ENCODE results near the gene SEBOX.

SEBOX gene

DNA sequence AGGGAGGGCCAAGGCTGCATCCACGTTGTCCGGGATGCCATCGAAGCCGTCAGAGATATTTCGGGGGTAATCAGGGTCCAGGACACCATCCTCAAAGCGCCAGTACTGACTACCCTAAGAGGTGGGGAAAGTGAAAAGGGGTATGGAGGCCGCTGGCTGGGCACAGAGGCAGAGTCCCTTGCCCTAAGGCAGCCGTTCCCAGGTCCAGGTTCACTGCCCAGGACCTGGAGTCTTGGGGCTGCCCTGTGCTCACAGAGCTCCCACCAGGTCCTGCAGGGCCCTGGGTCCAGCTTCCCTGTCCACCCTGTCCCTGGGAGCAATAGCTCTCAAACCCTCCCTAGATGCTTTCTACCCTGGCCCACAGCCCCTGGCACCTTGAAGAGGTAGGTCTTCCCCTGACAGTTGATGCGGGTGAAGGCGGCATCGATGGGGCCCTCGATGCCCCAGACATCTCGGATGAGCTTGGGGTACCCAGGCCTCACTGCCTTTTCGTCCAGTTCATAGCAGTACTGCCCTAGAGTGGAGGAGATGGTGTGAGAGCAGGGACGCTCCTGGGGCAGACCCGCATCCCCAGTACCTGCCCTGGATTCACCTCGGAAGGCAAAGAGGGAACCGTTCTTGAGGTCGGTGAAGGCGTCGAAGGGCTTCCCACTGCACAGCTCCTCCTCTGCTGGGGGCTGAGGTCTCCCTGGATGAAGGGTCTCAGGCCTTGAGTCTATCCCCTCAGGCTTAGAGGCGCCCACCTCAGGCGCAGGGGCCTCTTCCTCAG, 4.1 kb upstream of the SEBOX start:
- DNase-seq (ENCODE audit: low spot score) (no peak), FAIRE-seq (no peak)

DNA sequence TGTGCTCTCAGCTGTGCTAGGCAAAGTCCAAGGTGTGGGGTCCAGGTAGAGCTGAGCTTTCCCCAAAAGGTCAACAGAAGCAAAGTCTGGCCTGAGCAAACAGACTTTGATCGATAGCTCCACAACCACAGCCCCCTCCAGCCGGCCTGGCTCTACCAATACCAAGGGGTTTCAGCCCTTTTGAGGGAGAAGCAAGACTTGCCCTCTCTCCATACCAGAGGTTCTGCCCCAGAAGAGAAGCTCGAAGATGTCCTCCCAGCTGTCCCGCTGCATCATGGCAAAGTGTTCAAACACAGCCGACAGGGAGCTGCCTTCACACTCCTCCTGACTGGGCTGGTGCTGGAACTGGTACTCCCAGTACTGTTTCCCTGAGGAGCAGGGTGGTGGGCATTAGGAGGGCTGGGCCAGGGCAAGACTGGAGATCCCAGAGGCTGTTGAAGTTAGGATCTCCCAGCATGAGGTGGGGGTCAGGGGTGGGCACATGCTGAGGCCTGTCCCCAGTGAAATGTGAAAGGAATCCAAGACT, 3.4 kb upstream of the SEBOX start:
- DNase-seq (ENCODE audit: low spot score) (no peak), FAIRE-seq (no peak)

DNA sequence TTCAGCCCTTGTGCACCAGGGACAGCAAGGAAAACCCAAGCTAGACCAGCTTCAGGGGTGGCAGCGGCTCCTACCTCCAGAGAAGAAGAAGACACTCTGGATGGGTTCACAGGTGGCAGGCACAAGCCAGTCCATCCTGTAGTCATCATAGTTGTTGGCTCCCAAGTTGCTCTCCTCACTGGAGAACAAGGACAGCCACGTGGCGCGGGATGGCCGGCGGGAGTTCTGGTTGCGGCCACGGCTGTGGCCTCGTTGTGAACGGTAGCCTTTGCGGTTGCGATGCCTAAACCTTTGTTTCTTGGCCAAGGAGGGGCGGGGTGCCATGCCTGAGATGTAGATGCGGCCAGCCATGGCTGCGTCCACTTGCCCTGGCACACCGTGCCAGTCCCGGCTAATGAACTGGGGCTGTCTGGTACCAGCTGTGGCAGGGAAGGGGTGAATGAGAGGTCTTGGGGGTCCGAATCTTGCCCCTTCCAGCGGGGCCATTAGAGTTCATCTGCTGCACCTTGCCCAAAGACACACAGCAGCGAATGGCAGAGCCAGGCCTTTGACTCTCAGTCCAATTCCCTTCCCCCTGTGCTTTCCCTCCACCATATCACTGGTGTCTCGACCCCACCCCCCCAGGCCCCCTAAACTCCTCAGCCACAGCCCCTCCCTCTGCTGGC, 2.8 kb upstream of the SEBOX start:
- no peak for FAIRE-seq

DNA sequence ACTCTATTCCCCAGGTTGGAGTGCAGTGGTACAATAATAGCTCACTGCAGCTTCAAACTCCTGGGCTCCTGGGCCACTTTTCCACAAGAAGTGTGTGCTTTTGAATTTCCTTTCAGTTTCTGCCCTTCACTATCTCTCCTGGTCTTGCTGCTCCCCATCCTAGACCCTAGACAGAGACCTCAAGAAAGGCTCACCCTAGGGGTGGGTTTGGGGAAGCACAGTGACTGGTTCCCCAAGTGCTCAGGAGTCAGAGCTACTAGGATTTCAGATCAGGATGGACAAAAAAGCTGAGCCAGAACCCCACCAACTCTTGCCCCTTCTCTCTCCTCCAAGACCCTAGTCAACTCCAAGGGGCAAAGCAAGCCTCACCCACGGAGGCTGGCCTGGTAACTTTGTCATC, 1.6 kb upstream of the SEBOX start:
- FAIRE-seq (no peak), DNase-seq (ENCODE audit: low spot score) (no peak)

More for the DNA sequence above, 2.8 kb upstream of the SEBOX start:
- no peak for DNase-seq (ENCODE audit: low spot score)

DNA sequence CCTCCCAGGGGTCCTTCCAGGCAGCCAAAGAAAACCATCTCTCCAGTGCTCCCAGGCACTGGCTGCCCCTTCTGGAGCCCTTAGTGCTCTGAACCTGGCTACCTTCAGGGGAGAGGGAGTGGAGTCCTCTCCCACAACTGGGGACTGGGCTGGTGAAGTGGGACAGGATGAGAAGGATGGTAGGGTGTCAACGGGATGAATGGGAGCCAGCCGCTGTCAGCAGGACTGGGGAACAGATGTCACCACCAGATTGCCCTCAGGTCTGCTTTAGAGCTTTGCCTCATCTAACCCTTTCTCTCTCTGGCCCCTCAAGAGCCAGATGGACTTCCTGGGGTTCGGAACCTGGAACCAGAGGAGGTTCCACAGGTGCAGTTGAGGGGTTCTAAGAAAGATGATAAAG, 488 bp upstream of the SEBOX start:
- no peak for DNase-seq (ENCODE audit: low spot score)
- no peak for FAIRE-seq

DNA sequence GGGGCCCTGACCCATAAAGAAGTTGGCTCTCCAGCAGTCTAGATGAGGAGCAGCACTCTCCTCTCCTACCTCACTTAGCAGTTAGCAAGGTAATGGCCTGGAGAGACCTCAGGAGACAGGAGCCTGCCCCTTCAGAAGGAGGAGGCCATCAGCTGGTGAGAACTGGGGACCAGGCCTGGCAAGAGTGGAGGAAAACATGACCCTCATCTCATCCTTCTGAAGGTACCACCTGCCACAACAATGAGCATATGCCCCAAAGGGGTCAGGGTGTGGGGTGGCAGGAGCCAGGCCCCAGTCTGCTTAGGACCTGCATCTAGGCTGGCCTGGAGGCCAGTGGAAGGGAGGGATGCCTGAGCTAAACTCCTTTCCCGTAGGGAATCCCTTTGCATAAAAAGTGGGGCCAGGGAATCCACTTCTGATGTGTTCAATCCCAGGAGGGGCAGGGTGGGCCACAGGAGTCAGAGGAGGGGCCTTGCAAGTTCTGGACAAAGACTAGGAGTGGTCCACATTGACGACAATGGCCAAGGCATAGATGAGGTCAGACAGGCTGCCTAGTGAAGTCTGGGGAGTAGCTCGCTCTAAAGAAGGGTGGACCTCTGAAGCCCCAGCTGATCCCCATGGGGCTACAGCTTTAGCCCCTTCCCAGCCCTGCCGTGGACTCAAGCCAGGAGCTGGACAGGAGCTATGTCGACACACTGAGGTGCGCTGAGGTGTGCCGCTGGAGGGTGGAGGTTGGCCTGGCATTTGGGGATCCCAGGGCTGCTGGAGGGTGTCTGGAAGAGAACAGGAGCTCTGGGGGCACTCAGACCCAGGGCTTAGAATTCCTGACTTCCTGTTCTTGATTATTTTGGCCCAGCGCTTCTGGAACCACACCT, 986 bp downstream of the SEBOX start:
- DNase-seq (ENCODE audit: low spot score) (no peak), FAIRE-seq (no peak)

DNA sequence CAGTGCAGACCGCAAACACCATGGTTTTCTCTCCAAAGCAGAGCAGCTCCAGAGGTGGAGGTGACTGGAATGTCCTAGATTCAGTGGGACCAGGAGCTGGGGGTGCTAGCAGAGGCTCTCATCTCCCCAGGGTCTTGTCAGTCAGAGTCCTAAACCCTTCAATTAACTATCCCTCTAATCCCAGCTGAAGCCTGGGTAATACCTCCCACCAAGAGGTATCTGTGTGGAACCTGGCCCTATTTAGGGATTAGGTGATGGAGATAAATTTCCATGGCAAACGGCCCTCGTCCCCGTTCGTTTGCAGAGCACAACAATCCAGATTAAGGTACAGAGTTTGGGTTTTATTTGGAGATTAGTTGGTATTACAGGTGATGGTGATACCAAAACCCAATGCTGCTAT, 1.8 kb downstream of the SEBOX start:
- no peak for FAIRE-seq

DNA sequence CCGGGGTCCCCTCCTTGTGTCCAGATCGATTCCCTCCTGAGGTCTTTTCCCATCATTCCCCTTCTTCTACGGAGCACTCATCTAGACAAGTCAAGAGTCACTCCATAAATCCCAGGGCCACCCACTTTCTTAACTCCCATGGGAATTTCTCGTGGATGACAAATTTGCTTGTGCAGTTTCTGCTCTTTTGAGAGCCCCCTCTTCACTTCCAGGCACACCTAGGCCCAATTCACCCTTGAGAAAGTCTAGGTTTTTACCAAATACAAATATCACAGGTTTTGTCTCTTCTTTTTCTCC, 7.2 kb downstream of the SEBOX start:
- DNase-seq (ENCODE audit: low spot score) (no peak), FAIRE-seq (no peak)

More for the DNA sequence above, 1.8 kb downstream of the SEBOX start:
- DNase-seq (ENCODE audit: low spot score): no peak

DNA sequence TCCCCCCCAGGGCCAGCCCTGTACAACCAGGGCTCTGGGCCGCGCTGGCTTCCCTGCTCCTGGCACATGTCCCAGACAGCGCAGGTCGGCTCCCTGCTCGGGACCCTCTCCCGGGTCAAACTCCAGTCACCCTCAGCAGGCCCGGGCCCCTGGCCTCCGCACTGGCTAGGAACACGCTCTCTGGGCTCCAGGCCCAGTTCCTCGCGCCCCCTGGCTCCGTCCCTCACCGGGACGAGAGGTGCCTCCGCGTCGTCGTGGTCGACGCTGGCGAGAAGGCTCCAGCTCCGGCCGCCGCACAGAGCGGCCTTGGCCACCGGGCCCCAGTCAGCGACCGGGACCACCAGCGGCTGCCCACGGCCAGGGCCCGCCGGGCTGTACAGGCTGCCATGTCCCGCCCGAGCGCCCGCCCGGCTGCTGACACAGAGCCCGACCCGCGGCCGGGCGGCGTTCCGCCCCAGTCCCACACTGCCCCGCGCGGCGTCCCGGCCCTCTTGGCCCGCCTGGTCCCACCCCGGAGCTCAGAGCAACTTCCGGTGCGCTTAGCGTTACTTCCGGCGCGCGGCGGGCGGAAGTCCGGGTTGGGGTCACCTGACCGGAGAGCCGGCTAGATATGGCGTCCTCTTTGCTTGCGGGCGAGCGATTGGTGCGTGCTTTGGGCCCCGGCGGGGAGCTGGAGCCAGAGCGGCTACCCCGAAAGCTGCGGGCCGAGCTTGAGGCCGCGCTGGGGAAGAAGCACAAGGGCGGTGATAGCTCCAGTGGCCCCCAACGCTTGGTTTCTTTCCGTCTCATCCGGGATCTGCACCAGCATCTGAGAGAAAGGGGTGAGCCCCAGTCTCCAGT, 7.7 kb downstream of the SEBOX start, which contains the start of gene POLDIP2:
TSS of gene POLDIP2 (minus strand) at position 467 of the 840 bp plus-strand sequence. CDS start at position 388, 79 bp downstream.
- FAIRE-seq (peak; percentile 74), DNase-seq (ENCODE audit: low spot score) (peak; percentile 97)

DNA sequence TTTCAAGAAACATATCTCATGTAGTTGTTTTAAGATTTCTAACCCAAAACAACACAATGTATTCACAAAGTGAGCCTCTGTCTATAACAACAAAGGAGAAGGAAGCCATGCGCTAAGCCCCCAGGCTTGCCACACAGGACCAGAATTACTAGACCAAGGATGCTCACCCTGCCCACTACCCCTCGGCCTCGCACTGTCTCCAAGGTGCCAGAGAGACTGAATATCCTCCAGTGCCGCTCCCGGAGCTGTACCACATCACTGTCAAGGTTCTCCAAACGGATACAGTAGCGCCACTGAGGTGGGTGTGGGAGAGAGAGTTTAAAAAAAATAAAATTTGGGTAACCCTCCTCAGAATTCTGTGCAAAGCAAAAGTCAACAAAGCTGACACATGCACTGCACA, 14.7 kb downstream of the SEBOX start:
- no peak for DNase-seq (ENCODE audit: low spot score)
- FAIRE-seq: no peak

DNA sequence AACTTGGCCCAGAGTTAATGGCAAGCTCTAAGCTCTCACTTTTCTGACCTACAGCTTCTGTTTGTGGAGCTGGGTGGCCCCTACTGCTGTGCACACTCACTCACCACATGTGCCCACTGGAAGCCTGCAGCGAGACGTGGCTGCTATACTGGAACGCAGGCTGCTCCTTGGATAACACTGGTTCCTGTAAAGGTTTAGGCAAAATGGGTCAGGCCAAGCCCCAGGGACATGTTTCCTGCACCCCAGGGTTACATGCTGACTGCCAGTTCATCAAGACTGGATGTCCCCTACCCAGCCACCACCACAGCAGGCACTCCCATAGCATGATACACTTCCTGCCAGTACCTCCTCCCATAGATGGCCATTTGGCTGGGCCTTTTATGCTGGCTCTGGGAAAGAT, 16.0 kb downstream of the SEBOX start:
- FAIRE-seq: no peak
- no peak for DNase-seq (ENCODE audit: low spot score)

DNA sequence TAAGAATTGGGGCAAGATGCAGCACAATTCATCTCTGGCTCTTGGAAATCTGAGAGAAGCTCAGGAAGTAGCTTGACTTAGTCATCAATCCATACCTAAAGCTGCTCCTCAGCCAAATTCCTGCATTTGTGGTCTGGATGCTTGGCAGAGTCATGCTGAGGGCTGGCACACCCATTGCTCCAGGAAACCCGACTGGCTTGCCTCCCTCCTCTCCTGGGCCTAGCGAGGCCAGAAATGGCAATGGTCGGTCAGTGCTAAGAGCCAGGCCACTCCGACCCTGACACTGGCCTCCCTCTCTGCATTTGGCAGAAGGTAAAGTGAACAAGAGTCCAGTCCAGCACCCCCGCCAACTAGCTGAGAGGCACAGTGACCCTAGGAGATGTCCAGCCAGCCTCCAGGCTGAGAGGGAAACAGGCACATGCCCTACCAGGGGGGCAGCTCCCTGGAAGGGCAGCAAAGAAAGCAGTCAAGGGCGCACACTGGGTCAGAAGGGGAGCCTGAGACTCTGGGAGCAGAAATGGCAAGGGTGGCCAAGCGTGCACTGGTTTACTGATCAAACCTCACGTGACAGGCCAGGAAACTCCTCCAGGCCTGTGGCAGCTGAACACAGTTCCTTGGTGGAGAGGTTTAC, 17.6 kb downstream of the SEBOX start:
- FAIRE-seq (no peak), DNase-seq (ENCODE audit: low spot score) (peak; percentile 70)

DNA sequence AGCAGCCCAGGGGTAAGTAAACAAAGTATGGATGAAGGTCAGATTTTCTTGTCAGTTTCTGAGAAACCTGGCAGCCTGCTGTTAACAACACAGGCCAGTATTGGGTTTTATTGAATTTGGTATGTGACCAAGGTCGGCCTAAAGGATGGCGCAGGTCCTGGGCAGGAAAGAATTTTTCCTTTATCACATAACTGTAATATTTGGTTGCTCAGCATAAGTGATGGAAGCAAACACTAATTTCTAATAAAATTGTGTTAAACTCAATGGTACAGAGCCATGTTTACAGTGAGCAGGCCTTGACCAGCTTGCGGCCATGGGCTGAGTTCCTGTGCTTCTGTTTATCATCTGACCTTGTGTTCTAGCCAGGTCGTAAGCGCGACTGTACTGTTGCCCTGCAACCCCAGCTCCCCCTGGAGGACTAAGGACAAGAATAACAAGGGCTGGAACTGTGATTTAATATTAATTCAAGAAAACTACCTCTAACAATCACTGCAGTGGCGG, 18.2 kb downstream of the SEBOX start:
- DNase-seq (ENCODE audit: low spot score): no peak
- no peak for FAIRE-seq

DNA sequence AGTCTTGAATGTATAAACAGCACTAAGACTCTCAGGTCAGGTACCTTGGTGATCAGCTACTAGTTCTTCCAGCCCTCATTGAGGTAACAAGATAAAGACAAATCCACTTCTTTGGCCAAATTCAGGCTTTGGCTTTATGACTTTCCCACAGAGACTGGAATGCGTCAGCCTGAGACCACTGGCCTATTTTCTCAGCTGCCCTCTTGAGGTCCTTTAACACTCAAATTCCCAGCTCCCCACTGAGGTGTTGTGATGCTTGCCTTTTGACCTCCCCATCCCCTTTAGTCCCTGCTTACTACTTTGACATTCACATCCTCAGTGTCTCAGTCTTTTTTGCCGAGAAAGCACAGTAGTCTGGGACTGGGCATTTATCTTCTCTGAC, 18.8 kb downstream of the SEBOX start:
- no peak for FAIRE-seq

DNA sequence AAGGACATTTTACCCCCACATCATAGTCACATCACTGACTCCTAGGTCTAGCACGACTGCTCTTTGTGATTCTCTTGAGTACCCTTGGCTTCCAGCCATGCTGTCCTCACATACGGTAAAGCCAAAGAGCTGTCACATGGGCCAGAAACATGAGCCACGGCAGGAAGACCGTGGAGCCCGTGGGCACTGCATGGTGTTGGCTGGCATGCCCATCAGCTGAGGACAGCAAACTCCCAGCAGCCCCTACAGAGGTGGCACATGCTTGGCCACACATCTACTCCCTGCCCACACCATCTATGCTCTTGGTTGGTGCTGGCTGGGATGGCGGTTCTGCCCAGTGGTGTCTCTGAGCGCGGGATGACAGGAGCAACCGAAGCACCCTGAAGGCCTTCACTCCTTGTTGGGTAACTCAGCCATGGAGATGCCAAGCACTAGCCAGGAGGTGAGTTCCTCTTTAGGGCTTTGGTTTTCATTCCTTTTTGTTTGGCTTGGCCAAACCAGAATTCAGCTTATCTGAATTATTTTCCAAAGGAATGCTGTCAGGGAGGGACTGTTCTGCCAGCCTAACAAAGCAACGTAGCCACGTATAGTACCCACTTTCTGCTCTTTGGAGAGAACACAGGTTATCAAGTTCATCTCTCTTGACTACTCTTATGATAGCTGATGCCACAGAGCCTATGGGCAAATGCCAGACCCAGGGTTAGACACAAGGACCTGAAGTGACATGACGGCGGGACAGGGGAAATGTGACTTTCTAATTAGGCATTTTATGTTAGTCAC, 19.4 kb downstream of the SEBOX start:
- DNase-seq (ENCODE audit: low spot score) (no peak), FAIRE-seq (no peak)

More for the DNA sequence above, 18.8 kb downstream of the SEBOX start:
- DNase-seq (ENCODE audit: low spot score): no peak

DNA sequence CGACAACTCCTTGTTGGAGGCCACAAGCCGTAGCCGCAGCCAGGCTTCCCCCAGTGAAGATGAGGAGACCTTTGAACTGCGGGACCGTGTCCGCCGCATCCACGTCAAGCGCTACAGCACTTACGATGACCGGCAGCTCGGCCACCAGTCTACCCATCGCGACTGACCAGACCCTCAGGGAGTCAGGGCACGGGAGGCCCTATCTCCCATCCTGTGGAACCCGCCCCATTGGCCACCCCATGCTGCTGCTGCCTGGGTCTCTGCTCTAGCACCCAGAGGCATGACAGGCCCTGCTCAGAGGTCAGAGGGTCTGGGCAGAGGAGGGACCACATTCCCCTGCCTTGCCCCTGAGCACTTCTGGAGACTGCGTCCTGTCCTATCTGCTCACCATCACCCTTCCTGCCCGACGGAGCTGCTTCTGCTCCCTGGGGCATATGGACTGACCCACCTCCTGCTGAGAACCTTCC, 20.5 kb downstream of the SEBOX start:
- FAIRE-seq: no peak
- DNase-seq (ENCODE audit: low spot score): no peak

DNA sequence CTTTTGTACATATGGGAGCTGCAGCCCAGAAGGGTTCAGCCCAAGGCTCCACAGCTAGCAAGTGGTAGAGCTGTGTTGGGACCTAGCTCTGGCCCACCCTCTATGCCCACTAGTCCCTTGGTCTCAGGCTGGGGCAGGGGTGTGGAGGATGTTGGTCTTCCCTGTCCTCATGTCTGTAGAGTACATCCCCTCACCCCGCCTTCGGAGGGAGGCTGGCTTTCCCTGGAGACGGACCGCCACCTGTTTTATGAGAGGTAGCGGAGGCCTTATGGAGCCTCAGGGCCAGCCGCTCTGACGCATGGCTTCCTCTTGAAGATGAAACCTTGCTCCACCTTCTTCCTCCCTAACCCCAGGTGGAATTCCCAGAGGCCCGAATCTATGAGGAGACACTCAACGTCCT, 21.0 kb downstream of the SEBOX start:
- DNase-seq (ENCODE audit: low spot score): no peak

DNA sequence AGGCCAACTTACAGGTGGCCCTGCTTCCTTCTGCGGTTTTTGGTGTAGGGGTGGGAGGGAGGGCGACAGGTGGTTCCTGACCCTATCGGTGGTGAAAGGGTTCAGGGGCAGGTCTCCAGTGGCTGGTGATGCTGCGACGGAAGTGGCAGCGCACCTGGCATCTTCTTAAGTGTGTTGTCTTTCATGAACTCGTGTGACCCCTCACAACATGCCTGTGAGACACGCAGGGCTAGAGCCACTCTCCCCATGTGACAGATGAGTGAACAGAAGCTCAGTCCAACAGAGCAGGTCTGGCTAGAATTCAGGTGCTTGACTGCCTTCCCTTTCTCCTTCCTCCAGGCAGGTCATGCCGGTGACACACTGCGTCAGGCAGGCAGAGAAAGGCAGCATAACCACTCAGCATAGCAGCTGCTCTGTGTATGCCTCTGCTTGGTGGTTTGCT, 21.5 kb downstream of the SEBOX start:
- FAIRE-seq: peak; percentile 78
- DNase-seq (ENCODE audit: low spot score): no peak

More for the DNA sequence above, 21.0 kb downstream of the SEBOX start:
- FAIRE-seq: no peak

DNA sequence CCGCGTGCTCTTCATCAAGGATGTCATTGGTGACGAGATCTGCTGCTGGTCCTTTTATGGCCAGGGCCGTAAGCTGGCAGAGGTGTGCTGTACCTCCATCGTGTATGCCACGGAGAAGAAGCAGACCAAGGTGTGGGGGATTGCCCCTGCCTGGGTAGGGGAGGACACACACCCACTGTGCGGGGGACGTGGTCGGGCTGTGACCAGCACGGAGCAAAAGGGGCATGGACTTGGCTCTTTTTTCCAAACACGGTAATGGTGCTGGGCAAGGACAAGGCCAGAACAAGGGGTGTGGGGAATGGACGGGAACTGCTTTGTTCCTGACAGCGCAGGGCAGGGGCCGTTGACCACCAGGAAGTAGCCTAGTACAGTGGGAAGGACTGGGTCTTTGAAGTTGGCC, 22.7 kb downstream of the SEBOX start:
- no peak for DNase-seq (ENCODE audit: low spot score)
- peak; percentile 58 for FAIRE-seq
